ENCODE data around the gene RAB44. TPM values are rescaled to one million over a fixed set of nuclear protein-coding genes. Genes with fewer than 3 reads are reported as not detected.

The RAB44 gene
- total RNA-seq, 1 experiment from 2014 or later, result not detected

GRCh38 chr6:36749829-36750489, 52.3 kb downstream of the RAB44 start:
- TF ChIP-seq CTCF (IDR thresholded peaks at IDR 0.05; ENCODE audit: insufficient read depth in 1 of 2, low read depth in 1 of 2, low read length in 1 of 2, severe bottlenecking in 1 of 2, unreplicated experiment in 1 of 2), result no peak
- Mint-ChIP-seq H3K27ac (ENCODE audit: unreplicated experiment) (no peak overlapping the region), H3K36me3 (ENCODE audit: insufficient read depth, unreplicated experiment) (no peaks in the 10 kb centered on the region), H3K9me3 (ENCODE audit: unreplicated experiment) (no peaks in the 10 kb centered on the region), H3K4me3 (ENCODE audit: unreplicated experiment) (no peak overlapping the region), H3K27me3 (ENCODE audit: insufficient read depth, unreplicated experiment) (no peaks in the 10 kb centered on the region), H3K4me1 (ENCODE audit: low read depth, unreplicated experiment) (no peaks in the 10 kb centered on the region)
- intact Hi-C loops (cut with micrococcal nuclease; ENCODE audit: unreplicated experiment), result loop anchor here (10.0 kb wide), 1 partner anchor 65 kb away; no protein-coding TSS in a partner anchor
- H3K9me3 ChIP-seq, result no peaks in the 10 kb centered on the region
- ChIA-PET CTCF (no interaction called here), POLR2A (interaction anchor here (0.6 kb wide), 1 partner anchor 28 kb away, joined by 5 read pairs; no protein-coding TSS in a partner anchor)
- no TSS peak for BruUV-seq (replicated peaks)
- no peak for DNase-seq
- H3K4me1 ChIP-seq, result no peaks in the 10 kb centered on the region
- H3K36me3 ChIP-seq (ENCODE audit: control insufficient read depth, insufficient read depth, low read length), result no peaks in the 10 kb centered on the region
- H3K27me3 ChIP-seq (replicated peaks; ENCODE audit: control insufficient read depth, insufficient read depth, low read length), result no peaks in the 10 kb centered on the region
- no peak overlapping the region for H3K4me3 ChIP-seq (ENCODE audit: low read depth, low read length)

- Mint-ChIP-seq H3K27ac (ENCODE audit: unreplicated experiment) (no peak overlapping the region), H3K36me3 (ENCODE audit: insufficient read depth, unreplicated experiment) (no peaks in the 10 kb centered on the region), H3K9me3 (ENCODE audit: unreplicated experiment) (no peaks in the 10 kb centered on the region), H3K4me3 (ENCODE audit: unreplicated experiment) (no peak overlapping the region), H3K4me1 (ENCODE audit: low read depth, unreplicated experiment) (no peaks in the 10 kb centered on the region), H3K27me3 (ENCODE audit: insufficient read depth, unreplicated experiment) (no peaks in the 10 kb centered on the region)
- DNase-seq, result no peak
- no peak for TF ChIP-seq CTCF (IDR thresholded peaks at IDR 0.05; ENCODE audit: insufficient read depth in 1 of 2, low read depth in 1 of 2, low read length in 1 of 2, severe bottlenecking in 1 of 2, unreplicated experiment in 1 of 2)
- Histone ChIP-seq H3K9me3 (no peaks in the 10 kb centered on the region), H3K4me3 (ENCODE audit: low read depth, low read length) (no peak overlapping the region), H3K36me3 (ENCODE audit: control insufficient read depth, insufficient read depth, low read length) (no peaks in the 10 kb centered on the region), H3K27me3 (replicated peaks; ENCODE audit: control insufficient read depth, insufficient read depth, low read length) (no peaks in the 10 kb centered on the region), H3K4me1 (no peaks in the 10 kb centered on the region)
- intact Hi-C loops (cut with micrococcal nuclease; ENCODE audit: unreplicated experiment), result loop anchor here (10.0 kb wide), 1 partner anchor 66 kb away; no protein-coding TSS in a partner anchor
- CTCF ChIA-PET, result no interaction called here
- no TSS peak for BruUV-seq (replicated peaks)
- POLR2A ChIA-PET, result no interaction called here
These were observed 53.5 kb downstream of the RAB44 start for GRCh38 chr6:36751091-36751490.

GRCh38 chr6:36751833-36752186, 54.2 kb downstream of the RAB44 start:
- ChIA-PET CTCF (no interaction called here), POLR2A (no interaction called here)
- intact Hi-C loops (cut with micrococcal nuclease; ENCODE audit: unreplicated experiment), result loop anchor here (10.0 kb wide), 1 partner anchor 67 kb away; no protein-coding TSS in a partner anchor
- H3K27ac Mint-ChIP-seq (ENCODE audit: unreplicated experiment), result no peak overlapping the region
- no peaks in the 10 kb centered on the region for H3K36me3 Mint-ChIP-seq (ENCODE audit: insufficient read depth, unreplicated experiment)
- no peak for TF ChIP-seq CTCF (IDR thresholded peaks at IDR 0.05; ENCODE audit: insufficient read depth in 1 of 2, low read depth in 1 of 2, low read length in 1 of 2, severe bottlenecking in 1 of 2, unreplicated experiment in 1 of 2)
- H3K4me1 Mint-ChIP-seq (ENCODE audit: low read depth, unreplicated experiment), result no peaks in the 10 kb centered on the region
- H3K9me3 Mint-ChIP-seq (ENCODE audit: unreplicated experiment), result no peaks in the 10 kb centered on the region
- H3K27me3 Mint-ChIP-seq (ENCODE audit: insufficient read depth, unreplicated experiment), result no peaks in the 10 kb centered on the region
- H3K4me3 ChIP-seq (ENCODE audit: low read depth, low read length), result no peak overlapping the region
- H3K36me3 ChIP-seq (ENCODE audit: control insufficient read depth, insufficient read depth, low read length), result no peaks in the 10 kb centered on the region
- no peaks in the 10 kb centered on the region for H3K27me3 ChIP-seq (replicated peaks; ENCODE audit: control insufficient read depth, insufficient read depth, low read length)
- no peaks in the 10 kb centered on the region for H3K4me1 ChIP-seq
- DNase-seq, result no peak
- no peak overlapping the region for H3K4me3 Mint-ChIP-seq (ENCODE audit: unreplicated experiment)
- no peaks in the 10 kb centered on the region for H3K9me3 ChIP-seq
- BruUV-seq (replicated peaks), result no TSS peak
